Stimulated activated CD8-positive, alpha-beta memory T cell treated with anti-CD3 and anti-CD28 coated beads, Interleukin-4, amount 100 ng/mL, for 1 hour (primary cell): ENCODE measurements around the gene IFT25.

Experiments used
- DNase-seq, 2 donors: peaks; one replicate each; pipeline ENCODE4 v3.0.0-alpha.2; 2020; ENCODE audit warnings: low read depth in 2 of 2, low spot score in 1 of 2

The IFT25 gene

DNA sequence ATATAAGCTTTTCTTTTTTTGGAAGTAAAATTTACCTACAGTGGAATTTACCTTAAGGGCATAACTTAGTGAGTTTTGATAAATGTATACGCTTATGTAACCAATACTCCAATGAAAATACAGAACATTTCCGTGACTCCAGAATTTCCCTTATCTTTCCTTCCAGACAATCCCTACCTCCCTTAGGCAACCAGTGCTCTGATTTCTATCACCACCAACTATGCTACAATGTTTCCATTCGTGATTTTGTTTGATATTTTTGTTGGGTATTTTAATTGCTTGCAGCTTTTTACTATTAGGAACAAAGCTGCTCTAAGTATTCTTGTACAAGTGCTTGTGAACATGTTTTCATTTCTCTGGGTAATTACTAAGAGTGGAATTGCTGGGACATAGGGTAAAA is 14.6 kb downstream of the IFT25 start:
- no peak for DNase-seq

DNA sequence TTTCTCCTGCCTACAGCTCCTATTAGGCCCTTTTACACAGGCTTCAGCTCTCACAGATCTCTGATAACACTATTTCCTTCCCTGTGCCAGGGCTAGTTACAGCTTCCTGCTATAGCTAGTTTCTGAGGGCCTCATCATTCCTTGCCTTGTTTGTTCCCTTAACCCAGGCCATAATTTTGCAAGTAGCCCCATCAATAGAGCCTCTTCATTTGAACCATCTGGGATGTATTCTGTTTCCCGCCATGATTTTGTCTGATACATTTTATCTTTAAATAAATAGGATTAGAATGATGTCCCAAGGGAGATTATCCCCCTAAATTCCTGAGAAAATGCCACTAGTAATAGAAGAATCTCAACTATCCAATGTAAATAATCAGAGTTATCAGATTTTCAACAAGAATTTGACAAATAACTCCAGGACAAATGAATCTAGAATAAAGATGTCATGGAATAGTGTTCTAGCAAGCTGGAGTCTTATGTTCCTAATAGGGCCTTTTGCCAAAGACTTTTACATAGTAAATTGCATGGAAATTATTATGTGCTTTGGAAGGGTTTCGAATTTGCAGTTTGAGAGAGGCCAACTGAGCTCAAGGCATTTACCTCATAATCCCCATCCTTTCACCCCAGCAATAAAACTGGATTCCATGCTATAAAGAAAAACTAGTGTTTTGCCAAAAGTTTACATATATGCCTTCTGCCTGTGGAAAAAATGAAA is 16.1 kb downstream of the IFT25 start:
- DNase-seq: no peak

DNA sequence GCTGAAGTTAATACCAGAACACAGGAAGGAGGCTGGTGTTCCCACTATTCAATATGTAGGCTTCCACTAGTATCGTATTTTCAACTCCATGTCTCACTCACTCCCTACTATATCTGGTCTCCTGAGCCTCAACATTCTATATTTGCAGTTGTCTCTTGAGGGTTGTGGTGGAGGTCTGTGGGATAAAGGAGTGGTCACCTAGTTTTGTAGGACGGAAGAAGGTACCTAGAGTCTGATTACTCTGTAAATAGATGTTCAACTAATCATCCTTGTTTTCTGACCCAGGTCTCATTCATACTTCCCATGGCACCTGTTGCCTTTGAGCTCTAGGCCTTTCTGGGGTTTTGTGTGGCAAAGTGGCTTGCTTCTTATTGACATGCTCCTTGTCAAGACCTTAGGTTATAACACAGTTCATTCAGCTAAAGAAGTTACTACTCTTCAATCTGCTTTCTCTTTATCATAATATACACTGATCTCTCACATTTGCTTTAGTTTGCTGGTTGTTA is 18.1 kb downstream of the IFT25 start:
- no peak for DNase-seq

DNA sequence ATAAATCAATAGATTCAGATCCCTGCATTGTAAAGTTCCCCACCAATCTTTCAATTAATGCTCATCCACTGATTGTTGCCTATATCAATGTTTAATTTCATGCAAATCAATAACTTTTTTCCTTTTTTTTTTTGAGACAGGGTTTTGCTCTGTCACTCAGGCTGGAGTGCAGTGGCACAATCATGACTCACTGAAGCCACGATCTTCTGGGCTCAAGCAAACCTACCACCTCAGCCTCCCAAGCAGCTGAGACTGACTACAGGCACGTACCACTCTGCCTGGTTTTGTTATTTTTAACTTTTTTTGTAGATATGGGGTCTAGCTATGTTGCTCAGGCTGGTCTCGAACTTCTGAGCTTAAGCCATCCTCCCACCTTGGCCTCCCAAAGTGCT is 25.8 kb downstream of the IFT25 start:
- no peak for DNase-seq

DNA sequence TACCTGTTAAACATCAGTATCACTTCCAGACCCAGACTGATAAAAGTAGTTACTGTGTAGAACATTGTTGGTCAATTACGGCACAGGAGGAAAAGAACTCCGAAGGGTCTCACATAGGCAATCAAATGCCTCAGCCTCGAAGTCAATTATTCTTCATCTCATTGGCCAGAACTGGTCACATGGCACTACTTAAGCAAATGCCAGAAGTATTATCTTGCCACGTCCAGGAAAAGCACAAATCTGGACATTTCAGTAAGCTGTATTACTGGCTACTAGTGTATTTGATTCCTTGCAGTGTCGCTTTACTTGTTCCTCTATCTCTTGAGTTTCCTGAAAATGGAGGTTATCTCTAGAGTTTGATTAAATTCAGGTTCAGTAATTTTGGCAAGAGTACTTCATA is 27.2 kb downstream of the IFT25 start:
- DNase-seq: no peak

DNA sequence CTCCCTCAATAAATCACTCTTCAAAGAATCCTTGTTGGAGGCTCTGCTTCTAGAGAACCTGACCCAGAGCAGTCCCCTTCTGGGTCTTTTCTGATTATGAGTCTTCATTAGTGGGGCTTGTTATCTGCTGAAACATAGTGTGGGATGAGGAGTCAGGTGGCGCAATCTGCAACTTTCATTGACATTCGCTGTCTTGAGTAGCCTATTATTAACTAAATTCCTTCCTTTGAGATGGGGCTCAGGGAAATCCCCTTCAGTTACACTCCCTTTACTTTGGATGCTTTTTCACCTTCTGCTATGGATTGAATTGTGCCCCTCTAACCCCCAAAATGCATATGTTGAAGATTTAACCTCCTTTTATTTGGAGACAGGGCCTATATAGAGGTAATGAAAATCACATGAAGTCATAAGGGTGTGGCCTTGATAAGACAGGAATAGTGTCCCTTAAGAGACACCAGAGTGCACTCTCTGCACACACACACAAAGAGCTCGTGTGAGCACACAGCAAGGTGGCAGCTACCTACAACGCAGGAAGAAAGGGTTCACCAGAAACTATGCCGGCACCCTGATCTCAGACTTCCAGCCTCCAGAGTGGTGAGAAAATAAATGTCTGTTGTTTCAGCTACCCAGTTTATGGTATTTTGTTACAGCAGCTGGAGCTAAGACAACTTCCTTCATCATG is 32.0 kb downstream of the IFT25 start:
- no peak for DNase-seq

DNA sequence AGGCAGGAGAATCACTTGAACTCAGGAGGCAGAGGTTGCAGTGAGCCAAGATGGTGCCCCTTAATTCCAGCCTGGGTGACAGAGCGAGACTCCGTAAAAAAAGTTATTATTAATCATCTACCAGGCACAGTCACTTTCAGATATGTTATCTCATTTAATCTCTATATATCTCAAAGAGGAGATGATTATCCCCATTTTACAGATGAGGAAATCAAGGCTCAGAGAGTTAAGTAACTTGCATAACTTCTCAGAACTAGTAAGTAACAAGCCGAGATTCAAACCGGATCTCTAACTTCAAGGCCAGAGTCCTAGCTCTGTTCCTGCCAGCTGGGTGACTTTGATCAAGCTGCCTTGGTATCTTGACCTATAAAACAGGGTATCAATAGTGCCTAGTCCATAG is 34.1 kb downstream of the IFT25 start:
- no peak for DNase-seq

DNA sequence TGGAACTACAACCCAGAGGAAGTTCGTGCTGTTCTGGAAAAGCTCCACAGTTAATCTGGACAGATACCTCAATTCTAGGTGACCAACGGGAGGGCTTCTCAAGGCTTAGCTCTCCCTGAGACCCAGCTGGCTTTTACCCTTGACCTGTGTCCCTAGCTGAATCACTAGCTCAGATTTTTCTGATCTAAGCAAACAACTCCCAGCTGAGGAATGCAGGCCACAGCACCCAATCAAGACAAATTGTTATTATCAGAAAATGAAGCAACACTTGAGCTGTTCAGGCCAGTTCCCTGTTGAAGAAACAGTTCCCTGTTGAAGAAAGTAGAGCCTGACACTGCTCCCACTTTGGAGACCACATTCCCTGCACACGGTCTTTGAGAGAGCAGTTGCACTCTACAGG is 35.6 kb downstream of the IFT25 start:
- DNase-seq: no peak

DNA sequence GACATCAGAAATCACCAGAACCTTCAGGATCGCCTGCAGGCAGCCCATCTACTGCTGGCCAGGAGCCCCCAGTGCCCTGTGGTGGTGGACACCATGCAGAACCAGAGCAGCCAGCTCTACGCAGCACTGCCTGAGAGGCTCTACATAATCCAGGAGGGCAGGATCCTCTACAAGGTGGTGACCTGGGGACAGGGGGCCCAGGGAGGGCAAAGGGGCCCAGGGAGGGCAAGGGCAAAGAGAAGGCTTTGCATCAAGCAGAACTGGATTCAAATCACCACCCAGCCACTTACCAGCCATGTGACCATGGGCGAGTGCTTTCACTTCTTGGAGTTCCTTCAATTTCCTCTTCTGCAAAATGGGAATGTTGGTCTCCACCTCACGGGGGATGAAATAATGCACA is 39.4 kb downstream of the IFT25 start:
- no peak for DNase-seq

DNA sequence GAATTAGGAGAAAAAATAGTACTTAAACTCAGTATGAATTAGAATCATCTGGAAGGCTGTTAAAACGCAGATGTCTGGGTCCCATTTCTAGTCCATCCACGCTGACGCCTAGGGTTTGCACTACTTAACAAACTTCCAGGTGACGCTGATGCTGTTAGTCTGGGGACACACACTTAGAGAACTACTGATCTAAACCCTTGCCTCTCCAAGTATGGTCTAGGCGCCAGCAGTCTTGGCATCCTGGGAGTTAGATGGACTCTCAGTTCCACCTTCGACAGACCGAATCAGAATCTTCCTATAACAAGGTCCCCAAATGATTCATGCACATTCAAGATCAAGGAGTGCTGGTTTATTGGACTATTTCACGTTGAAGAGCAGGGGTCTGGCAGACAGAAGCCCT is 40.0 kb downstream of the IFT25 start:
- no peak for DNase-seq

DNA sequence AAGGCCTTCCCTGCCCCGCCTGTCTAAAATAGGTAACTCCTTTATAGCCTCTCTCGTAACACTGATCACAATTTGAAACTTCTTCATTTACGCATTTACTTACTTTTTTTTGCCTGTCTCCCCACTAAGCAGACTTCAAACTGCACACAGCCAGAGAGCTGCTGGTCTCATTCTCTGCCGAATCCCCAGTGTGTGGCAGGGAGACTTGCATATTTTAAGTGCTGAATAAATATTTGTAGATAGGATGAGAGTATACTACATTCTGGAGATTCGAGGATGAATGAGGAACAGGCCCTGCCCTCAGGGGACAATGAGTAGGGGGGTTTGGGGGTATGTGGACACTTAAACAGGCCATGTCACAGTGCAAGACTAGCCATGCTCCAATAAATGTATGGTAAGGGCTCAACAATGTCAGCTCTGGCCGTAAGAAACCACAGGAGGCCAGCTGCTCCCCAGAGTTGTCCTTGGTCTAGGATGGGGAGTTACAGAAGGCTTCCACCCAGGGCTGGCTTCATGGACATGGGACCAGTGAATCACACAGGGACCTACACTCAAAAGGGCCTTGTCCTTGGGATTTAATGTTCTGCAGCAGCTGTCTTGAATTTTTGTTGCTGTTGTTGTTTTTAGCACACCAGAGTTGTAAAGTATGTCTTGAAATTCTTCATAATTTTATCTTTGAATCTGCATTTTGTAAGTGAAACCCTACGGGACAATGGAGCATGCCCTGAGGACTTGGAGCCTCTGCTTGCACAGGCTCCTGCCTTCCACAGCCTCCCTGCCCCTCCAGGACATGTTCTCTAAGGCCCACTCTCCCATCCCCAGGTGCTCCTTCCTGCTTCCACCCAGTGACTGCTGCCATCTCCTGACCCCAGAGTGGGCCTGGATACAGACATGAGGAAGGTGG is 43.0 kb downstream of the IFT25 start:
- no peak for DNase-seq

DNA sequence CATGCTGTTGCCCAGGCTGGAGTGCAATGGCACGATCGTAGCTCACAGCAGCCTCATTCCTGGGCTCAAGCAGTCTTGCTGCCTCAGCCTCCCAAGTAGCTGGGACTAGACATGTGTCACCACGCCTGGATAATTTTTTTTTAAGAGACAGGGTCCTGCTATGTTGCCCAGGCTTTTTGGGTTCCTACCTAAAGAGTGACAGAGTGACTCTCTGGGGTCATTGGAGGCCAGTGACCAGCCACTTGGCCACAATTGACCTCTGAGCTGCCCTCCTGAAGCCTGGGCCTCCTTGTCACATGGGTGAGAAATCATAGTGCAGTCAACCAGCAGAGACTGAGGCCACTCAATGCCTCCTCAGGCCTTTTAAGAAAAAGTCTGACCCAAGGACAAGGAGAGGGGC is 45.8 kb downstream of the IFT25 start:
- DNase-seq: no peak

DNA sequence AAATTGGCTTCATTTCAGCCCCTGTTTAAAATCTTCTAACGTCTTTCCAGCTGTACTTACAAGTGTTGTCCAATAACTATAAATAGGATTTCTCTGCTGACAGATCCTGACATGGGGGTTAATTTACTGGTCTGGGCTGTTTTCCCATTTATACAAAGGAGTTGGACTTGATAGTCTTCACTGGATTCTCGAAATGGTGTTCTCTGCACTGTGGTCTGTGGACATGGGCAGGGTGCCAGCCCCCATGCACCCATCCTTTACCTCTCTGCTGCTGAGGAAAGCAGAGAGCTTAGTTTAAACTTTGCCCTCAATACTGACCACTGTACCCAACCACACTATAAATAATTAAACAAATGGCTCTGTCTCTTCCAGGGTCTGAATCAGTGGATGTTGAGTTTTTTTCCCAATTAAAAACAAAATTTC is 46.3 kb downstream of the IFT25 start:
- no peak for DNase-seq

DNA sequence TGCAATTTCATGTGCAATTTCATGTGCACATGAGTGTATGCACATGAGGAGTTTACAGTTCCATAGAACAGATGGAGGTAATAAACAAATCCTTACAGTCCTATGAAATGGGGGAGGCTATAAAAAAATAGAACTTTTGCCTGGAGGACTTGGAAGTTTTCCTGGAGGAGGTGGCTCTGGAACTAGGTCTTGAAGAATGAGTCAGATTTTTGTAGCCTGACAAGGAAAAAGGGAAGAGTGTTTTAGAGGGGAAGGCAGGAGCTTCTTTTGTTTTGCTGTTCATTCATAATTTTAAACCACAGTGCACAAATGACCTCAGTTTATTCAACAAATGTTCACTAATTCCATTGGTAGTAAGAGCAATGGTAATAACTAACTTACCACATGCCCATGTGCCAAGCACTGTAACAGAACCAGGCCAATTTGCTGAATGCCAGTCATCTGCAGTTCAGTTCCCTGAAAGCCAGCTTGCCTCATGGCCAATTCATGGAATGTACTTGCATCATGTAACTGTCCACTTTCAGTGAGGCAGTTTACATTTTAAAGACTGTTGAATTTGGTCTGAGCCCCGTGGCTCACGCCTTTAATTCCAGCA is 48.8 kb downstream of the IFT25 start:
- DNase-seq: no peak

DNA sequence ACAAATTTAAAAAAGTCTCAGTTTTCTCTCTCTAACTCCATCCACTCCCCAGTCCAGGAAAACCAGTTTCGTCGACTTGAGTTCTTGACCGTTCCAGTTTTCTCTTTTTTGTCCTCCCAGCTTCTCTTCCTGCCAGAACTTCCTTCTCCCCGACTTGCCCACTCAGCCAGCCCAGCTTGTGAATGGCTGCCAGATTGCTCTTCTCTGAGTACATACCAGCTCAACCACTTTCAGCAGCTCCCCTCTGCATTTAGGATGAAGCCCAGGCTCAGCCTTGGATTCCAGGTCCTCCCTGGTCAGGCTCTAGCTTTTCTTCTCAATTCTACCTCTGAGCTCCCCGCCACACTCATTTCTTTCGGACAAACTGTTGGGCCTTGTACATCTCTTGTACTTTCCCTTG is 50.1 kb downstream of the IFT25 start:
- DNase-seq: no peak

DNA sequence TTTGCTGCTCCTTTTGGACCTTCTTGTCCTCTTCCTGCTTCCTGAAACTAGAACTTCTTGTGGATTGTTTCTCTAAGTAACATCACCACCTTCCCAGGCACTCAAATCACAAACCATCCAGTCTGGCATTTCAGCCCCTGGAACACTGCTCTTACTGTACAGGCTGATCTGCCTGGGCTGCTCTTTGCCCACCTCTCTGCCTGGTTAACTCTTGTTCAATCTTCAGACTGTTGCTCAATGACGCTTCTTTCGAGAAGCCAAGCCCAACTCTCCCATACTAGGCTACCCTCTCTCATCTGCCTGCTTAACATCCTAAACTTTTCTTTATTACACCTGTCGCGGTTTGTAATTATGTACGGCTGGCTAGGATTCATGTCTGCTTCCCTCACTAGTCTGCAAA is 50.9 kb downstream of the IFT25 start:
- no peak for DNase-seq

DNA sequence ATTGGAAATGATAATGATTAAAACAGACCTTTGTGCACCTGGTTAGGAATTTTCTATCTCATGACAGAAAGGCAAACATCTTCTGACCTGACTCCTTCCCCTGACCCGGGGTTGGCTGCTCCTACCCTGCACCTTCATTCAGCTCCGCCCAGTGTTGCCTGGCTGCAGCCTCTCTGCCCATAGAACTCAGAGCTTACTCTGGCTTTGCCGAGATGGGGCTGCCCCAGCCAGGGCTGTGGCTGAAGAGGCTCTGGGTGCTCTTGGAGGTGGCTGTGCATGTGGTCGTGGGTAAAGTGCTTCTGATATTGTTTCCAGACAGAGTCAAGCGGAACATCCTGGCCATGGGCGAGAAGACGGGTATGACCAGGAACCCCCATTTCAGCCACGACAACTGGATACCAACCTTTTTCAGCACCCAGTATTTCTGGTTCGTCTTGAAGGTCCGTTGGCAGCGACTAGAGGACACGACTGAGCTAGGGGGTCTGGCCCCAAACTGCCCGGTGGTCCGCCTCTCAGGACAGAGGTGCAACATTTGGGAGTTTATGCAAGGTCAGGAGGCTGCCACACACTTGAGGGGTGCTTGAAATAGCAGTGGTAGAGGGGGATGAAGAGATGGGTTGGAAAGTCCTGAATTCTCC is 51.4 kb downstream of the IFT25 start, which contains the start of gene DIO1:
Gene DIO1, plus strand, starts transcription at position 189 of the 638 bp plus-strand sequence. Its CDS starts 24 bp downstream, at position 213.
- no peak for DNase-seq

DNA sequence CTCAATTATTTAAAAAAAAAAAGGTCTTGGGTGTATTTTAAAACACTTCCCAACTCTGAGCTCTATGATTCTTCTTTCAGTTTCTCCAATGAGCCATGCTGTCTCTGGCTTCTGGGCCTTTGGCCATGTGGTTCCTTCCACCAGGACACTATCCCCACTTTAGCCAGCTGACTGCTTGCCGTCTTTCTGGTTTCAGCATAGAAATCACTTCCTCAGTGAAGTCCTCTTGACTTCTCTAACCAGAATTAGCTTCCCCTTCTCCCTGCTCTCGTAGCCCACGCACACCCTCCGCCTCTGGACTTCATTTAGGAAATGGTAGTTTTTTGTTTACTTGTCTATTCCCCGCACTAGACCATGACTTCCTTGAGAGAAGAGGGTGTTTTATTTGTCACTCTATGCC is 52.6 kb downstream of the IFT25 start:
- DNase-seq: no peak

DNA sequence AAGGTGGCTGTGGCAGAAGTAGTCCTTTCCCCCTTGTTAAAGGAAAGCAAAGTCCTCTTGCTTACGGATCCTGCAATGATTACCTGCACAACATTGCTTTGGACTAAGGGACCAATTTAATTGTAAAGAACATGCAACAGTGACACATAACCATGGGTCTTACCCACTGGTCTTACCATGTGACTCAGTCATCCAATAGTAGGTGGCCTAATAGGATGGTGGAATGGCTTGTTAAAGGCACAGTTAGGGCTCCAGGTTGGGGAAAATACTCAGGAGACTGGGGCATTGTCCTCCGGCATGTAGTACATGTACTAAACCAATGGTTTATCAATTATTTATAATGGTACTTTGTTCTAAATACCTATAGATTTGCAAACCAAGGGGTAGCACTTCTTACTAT is 53.8 kb downstream of the IFT25 start:
- no peak for DNase-seq

DNA sequence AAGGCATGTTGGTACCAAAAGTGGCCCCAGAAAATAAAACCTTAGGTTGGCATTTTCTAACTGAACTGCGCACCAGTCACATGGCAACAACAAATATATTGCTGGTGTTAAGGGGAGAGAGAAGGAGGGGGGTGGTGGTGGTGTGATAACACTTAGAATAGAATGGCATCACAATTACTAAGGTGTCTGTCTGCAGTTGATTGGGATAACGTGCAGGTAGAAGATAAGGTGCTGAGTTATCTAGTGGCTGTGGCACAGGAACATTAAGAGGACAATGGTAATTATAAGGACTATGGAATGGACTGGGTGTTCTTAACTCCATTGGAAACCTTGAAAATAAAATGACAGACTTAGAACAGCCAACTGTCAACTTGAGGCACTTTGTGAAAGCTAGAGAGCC is 54.5 kb downstream of the IFT25 start:
- DNase-seq: no peak

DNA sequence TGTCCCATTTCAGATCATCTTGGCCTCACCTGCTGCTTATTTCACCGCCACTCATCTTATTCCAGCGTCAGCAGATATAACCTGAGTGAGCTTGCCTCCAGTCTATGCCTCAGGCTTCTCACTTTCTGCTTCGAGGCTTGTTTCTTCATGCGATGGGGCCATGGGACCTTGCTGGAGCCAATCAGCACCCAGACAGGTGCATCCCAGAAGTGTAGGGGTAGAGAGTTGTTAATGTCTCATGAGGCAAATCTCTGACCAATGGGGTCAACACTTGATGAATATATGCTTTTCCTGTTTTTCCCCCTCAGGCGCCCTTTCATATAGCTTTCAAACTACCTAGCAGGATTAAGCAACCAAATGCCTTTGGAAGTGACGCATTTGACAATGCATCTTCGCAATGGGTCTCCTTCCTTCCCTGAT is 55.0 kb downstream of the IFT25 start:
- no peak for DNase-seq
